HepG2 (cell line): ENCODE results near the gene SGCG. TPM values are rescaled to one million over a fixed set of nuclear protein-coding genes. Genes with fewer than 3 reads are reported as not detected.

Experiments
- ATAC-seq: fragments of 200-7000 bp; cut with Tn5 transposase; 3 replicates; pipeline ENCODE4 v1.9.1; 2020; ENCODE audit warnings: mild to moderate bottlenecking, moderate library complexity
- BruUV-seq: library from RNA; stranded (reverse); fragments of 400-500 nt; replicated peaks from 2 replicates; lab custom pipeline; 2021; lab: Mats Ljungman, UMichigan
- CTCF ChIA-PET: fragments of 300-600 bp; formaldehyde crosslinking; extraction: SDS; loops from one replicate; lab custom pipeline; 2021; ENCODE audit warnings: low total read pairs, inconsistent platforms, low intra/inter-chr PET ratio; lab: Yijun Ruan, JAX
- POLR2A ChIA-PET: fragments of 350-600 bp; sonication (Branson Sonifier 250); formaldehyde crosslinking; loops from one replicate; lab custom pipeline; 2020; ENCODE audit warnings: antibody characterized with exemption, inconsistent platforms; lab: Yijun Ruan, JAX
- DNase-seq: peaks from one replicate; pipeline ENCODE4 v3.0.0-alpha.2; 2015; ENCODE audit warnings: low spot score
- FAIRE-seq: peaks from 3 replicates; lab custom pipeline; 2011; peaks lifted over from hg19 to GRCh38; lab: Jason Lieb, UNC
- H2AFZ ChIP-seq: one replicate; pipeline ENCODE4 v1.6.1; 2011; ENCODE audit warnings: low read length, inconsistent platforms
- H3K27ac ChIP-seq: fragments of 300-600 bp; 3 replicates; pipeline ENCODE4 v1.8.0; 2011; ENCODE audit warnings: mixed run types, mild to moderate bottlenecking, mixed read lengths, low read length, inconsistent platforms; ENCODE audit not compliant: insufficient read depth; ENCODE audit errors: extremely low read length
- H3K27me3 ChIP-seq, 2 experiments: fragments of 200-600 bp in 1 of 2; 2 replicates in 1 of 2; 3 replicates in 1 of 2; pipeline versions ENCODE4 v1.6.0 to v1.8.0; 2011; ENCODE audit warnings: low read length in 2 of 2, mild to moderate bottlenecking in 2 of 2, moderate library complexity in 2 of 2, inconsistent platforms in 1 of 2; ENCODE audit not compliant: insufficient read depth in 2 of 2, control insufficient read depth in 1 of 2
- H3K36me3 ChIP-seq, 2 experiments: fragments of 200-600 bp in 1 of 2; replicated peaks in 1 of 2; 2 replicates in 1 of 2; 3 replicates in 1 of 2; pipeline versions ENCODE4 v1.5.1 to v1.8.0; 2011; ENCODE audit warnings: low read length in 2 of 2, inconsistent platforms in 1 of 2; ENCODE audit not compliant: insufficient read depth in 2 of 2, control insufficient read depth in 1 of 2
- H3K4me1 ChIP-seq: 2 replicates; pipeline ENCODE4 v1.5.1; 2012; ENCODE audit warnings: low read length, inconsistent platforms; ENCODE audit not compliant: insufficient read depth
- H3K4me2 ChIP-seq: 2 replicates; pipeline ENCODE4 v1.6.0; 2011; ENCODE audit warnings: low read depth, low read length, inconsistent platforms
- H3K4me3 ChIP-seq, 3 experiments: fragments of 200-600 bp in 1 of 3; sonication (generic), shearing (Covaris generic) in 1 of 3; replicated peaks in 1 of 3; 2 replicates each; pipeline ENCODE4 v1.5.1; 2011 to 2016; ENCODE audit warnings: low read length in 3 of 3, inconsistent platforms in 2 of 3, low read depth in 2 of 3, mild to moderate bottlenecking in 2 of 3, control low read depth in 1 of 3, mixed read lengths in 1 of 3; ENCODE audit not compliant: insufficient read depth in 1 of 3
- H3K79me2 ChIP-seq: one replicate; pipeline ENCODE4 v1.6.1; 2011; ENCODE audit warnings: low read length, inconsistent platforms; ENCODE audit not compliant: insufficient read depth
- H3K9ac ChIP-seq: 2 replicates; pipeline ENCODE4 v1.6.0; 2011; ENCODE audit warnings: mild to moderate bottlenecking, low read depth, low read length, inconsistent platforms; ENCODE audit not compliant: insufficient read depth
- H3K9me3 ChIP-seq: 2 replicates; pipeline ENCODE4 v1.5.1; 2012; ENCODE audit warnings: mild to moderate bottlenecking, low read length
- H4K20me1 ChIP-seq: 2 replicates; pipeline ENCODE4 v1.6.0; 2011; ENCODE audit warnings: inconsistent platforms, mild to moderate bottlenecking, low read length, moderate library complexity; ENCODE audit not compliant: insufficient read depth
- ARID4A ChIP-seq: sonication (generic); formaldehyde crosslinking; IDR thresholded peaks from 2 replicates; pipeline ENCODE4 v1.5.0; 2020; ENCODE audit warnings: mild to moderate bottlenecking, missing genetic modification reagents, borderline replicate concordance
- ARNT2 ChIP-seq: sonication (generic); formaldehyde crosslinking; IDR thresholded peaks from 2 replicates; pipeline ENCODE4 v1.8.0; 2022; ENCODE audit warnings: mild to moderate bottlenecking, low read depth, missing genetic modification reagents, moderate library complexity
- HOXA9 ChIP-seq: sonication (generic); formaldehyde crosslinking; IDR thresholded peaks from 2 replicates; pipeline ENCODE4 v1.8.1; 2022; ENCODE audit warnings: missing genetic modification reagents, mild to moderate bottlenecking, moderate library complexity, borderline replicate concordance
- IKZF1 ChIP-seq: fragments of 450-650 bp; IDR thresholded peaks from 2 replicates; pipeline ENCODE4 v1.7.1; 2016
- SALL1 ChIP-seq: sonication (generic); formaldehyde crosslinking; IDR thresholded peaks from 2 replicates; pipeline ENCODE4 v1.8.0; 2022; ENCODE audit warnings: mild to moderate bottlenecking, missing genetic modification reagents
- SPEN ChIP-seq: sonication (generic); formaldehyde crosslinking; IDR thresholded peaks from 2 replicates; pipeline ENCODE4 v1.5.1; 2020; ENCODE audit warnings: low read depth, mild to moderate bottlenecking, missing genetic modification reagents
- ZBTB1 ChIP-seq: sonication (generic); formaldehyde crosslinking; IDR thresholded peaks from 2 replicates; pipeline ENCODE4 v1.4.0; 2020; ENCODE audit warnings: missing genetic modification reagents, borderline replicate concordance
- ZBTB14 ChIP-seq: sonication (generic); formaldehyde crosslinking; IDR thresholded peaks from 2 replicates; pipeline ENCODE4 v1.4.0; 2020; ENCODE audit warnings: missing genetic modification reagents
- ZNF724P ChIP-seq: sonication (generic); formaldehyde crosslinking; IDR thresholded peaks from 2 replicates; pipeline ENCODE4 v1.8.0; 2022; ENCODE audit warnings: missing genetic modification reagents, borderline replicate concordance
- WGBS: methylation state at CpG from one replicate; pipeline ENCODE4 v1.1.6; 2017; ENCODE audit warnings: low lambda C conversion rate; 5-methylcytosine and 5-hydroxymethylcytosine counted together
- in situ Hi-C: cut with HindIII; loops from 2 replicates; pipeline ENCODE4 v1.10.0; 2017; ENCODE audit warnings: low pct_unique_long_range_greater_than_20kb; ENCODE audit not compliant: extremely low pct_ligation_motif_present
- intact Hi-C: fragments of 100-400 bp; cut with micrococcal nuclease; formaldehyde crosslinking; loops from one replicate; pipeline ENCODE4 v1.10.0; 2022; ENCODE audit not compliant: unreplicated experiment
- polyA plus RNA-seq, 8 experiments: library from polyadenylated mRNA; depleted of rRNA in 3 of 8; stranded (reverse) in 7 of 8; unstranded in 1 of 8; fragments of >200 nt; fragmentation: Illumina TruSeq in 4 of 8; extraction: Trizol in 4 of 8; gene quantifications; 2 replicates each; pipeline versions ENCODE4 v1.2.1 to v1.2.3, GENCODE V29; 2011 to 2016; ENCODE audit warnings: low read depth in 4 of 8, missing spikeins in 1 of 8, mixed read lengths in 1 of 8; ENCODE audit not compliant: insufficient read depth in 1 of 8
- total RNA-seq, 5 experiments: library from RNA; depleted of rRNA; stranded (reverse); fragments of >200 nt; fragmentation: Illumina TruSeq; extraction: Trizol; gene quantifications; 2 replicates each; pipeline ENCODE4 v1.2.3, GENCODE V29; 2016; ENCODE audit warnings: low read depth in 1 of 5
- TF ChIP-seq, protein P1 (sequence below): sonication (generic); formaldehyde crosslinking; IDR thresholded peaks from 2 replicates; pipeline ENCODE4 v1.5.1; 2020; ENCODE audit warnings: missing genetic modification reagents, mild to moderate bottlenecking, borderline replicate concordance

Gene SGCG
- total and polyA plus RNA-seq, 2 of the 13 experiments (the other 11 are each of a cell fraction or from before 2014, with no cell fraction given), result not detected

DNA sequence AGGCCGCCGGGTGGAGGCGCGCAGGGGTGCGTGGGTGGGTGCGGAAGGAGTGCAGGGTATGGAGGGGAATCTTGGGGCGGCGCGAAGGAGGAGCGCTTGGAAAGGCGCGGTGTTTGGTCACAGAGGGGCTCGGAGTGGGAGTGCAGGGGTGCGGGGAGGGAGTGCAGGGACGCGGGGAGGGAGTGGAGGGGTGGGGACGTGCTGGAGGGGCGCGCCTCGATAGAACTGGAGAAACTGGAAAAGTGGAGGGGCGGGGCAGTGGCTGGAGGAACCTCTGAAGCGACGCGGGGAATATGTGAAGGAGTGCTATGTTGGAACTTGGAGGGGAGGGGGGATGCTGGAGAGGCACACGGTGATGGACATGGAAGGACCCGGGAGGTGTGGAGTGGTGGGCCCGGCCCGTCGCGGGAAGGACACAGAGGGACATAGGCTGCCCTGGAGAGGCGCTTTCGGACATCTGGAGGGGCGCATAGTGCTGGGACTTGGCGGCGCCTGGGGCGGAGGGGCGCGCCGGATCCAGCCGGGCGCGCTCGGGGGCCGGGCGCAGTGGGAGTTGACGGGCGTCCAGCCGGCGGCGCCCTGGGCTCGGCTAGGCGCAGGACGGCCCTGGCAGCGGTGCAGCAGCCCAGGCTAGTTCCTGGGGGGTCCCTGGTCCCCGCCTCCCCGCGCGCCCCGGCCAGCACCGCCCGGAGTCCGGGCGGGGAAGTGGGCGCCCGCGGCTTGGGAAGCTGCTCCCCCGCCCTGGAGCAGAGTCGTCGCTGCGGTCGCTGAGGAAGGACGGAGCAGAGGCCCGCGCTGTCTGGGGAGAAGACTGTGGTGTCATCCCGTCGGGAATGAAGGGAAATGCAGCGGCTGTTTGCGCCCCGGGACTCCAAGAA lies 20.8 kb upstream of the SGCG start:
- H3K9me3 ChIP-seq, result no peaks in the 10 kb centered on the region
- no peak overlapping the region for H3K9ac ChIP-seq
- no peak overlapping the region for H3K27ac ChIP-seq
- peaks cover 0 to 9% of the 10 kb centered on the region in 2 experiments; a peak in 3 of 5 replicates for H3K27me3 ChIP-seq
- no peak for FAIRE-seq
- no peaks in the 10 kb centered on the region for H3K36me3 ChIP-seq
- H3K4me2 ChIP-seq, result no peak overlapping the region
- CTCF ChIA-PET, result no interaction called here
- DNase-seq, result no peak
- no TSS peak for BruUV-seq
- no peak overlapping the region for H3K4me3 ChIP-seq
- no peaks in the 10 kb centered on the region for H4K20me1 ChIP-seq
- intact Hi-C loops, result no loop called here
- WGBS, result 46% methylated on average over 30 of the region's 79 CpGs
- in situ Hi-C loops, result no loop called here
- no peaks in the 10 kb centered on the region for H3K79me2 ChIP-seq
- H2AFZ ChIP-seq, result no peak overlapping the region
- no peak for TF ChIP-seq ZNF724P
- TF ChIP-seq ARNT2, result no peak
- TF ChIP-seq, protein P1, sequence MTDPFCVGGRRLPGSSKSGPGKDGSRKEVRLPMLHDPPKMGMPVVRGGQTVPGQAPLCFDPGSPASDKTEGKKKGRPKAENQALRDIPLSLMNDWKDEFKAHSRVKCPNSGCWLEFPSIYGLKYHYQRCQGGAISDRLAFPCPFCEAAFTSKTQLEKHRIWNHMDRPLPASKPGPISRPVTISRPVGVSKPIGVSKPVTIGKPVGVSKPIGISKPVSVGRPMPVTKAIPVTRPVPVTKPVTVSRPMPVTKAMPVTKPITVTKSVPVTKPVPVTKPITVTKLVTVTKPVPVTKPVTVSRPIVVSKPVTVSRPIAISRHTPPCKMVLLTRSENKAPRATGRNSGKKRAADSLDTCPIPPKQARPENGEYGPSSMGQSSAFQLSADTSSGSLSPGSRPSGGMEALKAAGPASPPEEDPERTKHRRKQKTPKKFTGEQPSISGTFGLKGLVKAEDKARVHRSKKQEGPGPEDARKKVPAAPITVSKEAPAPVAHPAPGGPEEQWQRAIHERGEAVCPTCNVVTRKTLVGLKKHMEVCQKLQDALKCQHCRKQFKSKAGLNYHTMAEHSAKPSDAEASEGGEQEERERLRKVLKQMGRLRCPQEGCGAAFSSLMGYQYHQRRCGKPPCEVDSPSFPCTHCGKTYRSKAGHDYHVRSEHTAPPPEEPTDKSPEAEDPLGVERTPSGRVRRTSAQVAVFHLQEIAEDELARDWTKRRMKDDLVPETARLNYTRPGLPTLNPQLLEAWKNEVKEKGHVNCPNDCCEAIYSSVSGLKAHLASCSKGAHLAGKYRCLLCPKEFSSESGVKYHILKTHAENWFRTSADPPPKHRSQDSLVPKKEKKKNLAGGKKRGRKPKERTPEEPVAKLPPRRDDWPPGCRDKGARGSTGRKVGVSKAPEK (CRISPR knock-in tag), result no peak
- no peak for TF ChIP-seq HOXA9 (CRISPR knock-in tag)
- no peak for TF ChIP-seq SPEN (CRISPR knock-in tag)
- TF ChIP-seq ZBTB1, result no peak
- no peak for TF ChIP-seq IKZF1
- no peak for TF ChIP-seq ARID4A (CRISPR knock-in tag)
- TF ChIP-seq SALL1, result no peak
- no peak for TF ChIP-seq ZBTB14
- ATAC-seq, result no peak
- no peaks in the 10 kb centered on the region for H3K4me1 ChIP-seq
- POLR2A ChIA-PET, result no interaction called here
